Measurements from ENCODE around the gene ATG7.

Gene ATG7, protein sequence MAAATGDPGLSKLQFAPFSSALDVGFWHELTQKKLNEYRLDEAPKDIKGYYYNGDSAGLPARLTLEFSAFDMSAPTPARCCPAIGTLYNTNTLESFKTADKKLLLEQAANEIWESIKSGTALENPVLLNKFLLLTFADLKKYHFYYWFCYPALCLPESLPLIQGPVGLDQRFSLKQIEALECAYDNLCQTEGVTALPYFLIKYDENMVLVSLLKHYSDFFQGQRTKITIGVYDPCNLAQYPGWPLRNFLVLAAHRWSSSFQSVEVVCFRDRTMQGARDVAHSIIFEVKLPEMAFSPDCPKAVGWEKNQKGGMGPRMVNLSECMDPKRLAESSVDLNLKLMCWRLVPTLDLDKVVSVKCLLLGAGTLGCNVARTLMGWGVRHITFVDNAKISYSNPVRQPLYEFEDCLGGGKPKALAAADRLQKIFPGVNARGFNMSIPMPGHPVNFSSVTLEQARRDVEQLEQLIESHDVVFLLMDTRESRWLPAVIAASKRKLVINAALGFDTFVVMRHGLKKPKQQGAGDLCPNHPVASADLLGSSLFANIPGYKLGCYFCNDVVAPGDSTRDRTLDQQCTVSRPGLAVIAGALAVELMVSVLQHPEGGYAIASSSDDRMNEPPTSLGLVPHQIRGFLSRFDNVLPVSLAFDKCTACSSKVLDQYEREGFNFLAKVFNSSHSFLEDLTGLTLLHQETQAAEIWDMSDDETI

DNA sequence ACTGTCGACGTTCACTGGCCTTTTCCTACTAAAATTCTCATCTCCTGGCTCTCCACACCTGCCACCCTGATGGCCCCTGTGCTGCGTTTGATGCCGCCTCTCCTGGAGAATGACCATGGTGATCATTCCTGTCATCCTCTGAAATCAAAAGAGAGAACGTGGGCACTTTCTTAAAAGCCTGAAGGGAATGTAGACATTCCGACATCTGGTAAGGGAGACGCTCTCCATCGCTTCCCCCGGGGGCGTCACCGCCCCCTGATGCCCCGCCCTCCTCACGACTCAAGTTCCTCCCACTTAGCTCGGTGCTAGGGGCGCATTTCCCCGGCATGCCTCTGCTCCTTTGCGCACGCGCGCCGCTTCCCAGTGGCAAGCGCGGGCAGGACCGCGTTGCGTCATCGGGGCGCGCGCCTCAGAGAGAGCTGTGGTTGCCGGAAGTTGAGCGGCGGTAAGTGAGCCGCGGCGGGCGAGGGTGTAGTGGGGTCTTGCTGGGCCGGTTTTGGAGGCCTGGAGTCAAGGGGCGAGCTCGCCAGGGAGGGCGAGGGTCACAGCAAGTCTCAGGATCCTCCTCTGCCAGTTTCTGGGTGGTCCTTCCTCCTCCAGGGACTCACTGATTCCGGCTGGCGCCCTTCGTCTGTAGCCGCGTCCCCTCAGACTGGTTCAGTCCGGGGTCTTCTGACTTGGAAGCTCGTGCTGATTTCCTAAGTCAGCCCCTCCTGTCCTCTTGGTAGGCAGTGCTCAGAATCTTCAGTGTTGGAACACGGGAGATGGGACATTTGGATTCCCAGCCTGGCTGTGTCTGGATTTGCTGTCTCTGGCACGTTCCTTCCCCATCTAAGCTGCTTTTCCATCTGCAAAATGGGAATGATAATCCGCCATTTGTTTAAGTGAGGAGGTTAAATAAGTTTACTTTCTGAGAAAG lies at the start of gene ATG7:
TSS of gene ATG7 (plus strand) at position 412 of the 919 bp plus-strand sequence. CDS start 26,299 bp downstream, outside the sequence.
- ATAC-seq (peak; percentile 98), DNase-seq (peak; percentile 98)

DNA sequence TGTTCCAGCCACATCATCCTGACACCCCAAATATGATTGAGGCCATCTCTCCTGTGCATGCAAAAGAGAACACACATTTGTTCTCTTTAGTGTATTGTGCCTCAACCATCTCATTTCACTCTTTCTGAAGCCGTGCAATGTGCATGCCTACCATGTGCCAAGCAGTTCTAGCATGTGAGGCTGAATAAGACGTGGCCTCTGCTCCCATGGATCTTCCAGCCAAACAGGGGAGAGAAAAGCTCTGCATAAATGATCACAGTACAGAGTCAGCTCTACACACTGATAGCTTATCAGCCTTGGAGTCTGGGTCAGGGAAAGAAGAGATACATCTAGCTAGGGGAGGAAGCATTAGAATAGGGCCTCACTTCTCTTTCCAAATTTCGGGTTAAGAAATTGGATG lies 48.2 kb upstream of the ATG7 start:
- DNase-seq (no peak), ATAC-seq (no peak)

- ATAC-seq (no peak), DNase-seq (no peak)
These were observed 47.3 kb upstream of the ATG7 start for GRCh38 chr3:11224870-11225229.

DNA sequence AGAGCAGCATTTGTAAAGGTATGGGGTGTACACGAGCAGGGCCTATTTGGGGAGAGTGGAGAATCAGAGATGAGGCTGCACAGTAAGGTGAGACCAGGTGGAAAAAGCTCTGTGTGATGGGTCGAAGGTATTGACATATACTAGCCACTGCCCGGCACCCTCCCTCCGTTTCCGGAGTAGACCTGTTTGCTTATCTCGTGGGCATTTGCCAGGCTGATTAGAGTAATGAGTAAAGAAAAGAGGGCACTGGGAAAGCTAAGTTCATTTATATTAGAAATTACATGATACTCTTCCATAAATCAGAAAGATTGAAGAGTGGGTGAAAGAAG lies 46.2 kb upstream of the ATG7 start:
- ATAC-seq (no peak), DNase-seq (no peak)

GRCh38 chr3:11228041-11228440 lies 44.2 kb upstream of the ATG7 start:
- DNase-seq, result no peak
- ATAC-seq, result no peak

DNA sequence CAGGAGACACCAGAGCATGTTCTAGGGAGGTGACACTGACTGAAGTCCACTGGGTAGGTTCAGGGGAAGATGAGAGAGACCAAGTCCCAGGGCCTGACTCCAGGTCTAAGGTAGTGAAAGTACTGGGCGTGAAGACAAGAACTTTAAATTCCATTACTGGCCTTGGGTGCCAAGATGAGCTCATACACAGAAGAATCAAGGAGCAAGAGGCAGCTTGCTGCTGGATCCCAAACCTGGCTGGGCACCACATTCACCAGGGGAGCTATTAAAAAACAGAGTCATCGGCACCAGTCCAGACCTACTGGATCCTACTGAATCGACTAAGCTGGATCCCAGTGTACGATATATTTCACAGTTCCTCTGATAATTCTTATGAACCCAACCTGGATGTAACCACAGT lies 42.1 kb upstream of the ATG7 start:
- DNase-seq (no peak), ATAC-seq (no peak)

DNA sequence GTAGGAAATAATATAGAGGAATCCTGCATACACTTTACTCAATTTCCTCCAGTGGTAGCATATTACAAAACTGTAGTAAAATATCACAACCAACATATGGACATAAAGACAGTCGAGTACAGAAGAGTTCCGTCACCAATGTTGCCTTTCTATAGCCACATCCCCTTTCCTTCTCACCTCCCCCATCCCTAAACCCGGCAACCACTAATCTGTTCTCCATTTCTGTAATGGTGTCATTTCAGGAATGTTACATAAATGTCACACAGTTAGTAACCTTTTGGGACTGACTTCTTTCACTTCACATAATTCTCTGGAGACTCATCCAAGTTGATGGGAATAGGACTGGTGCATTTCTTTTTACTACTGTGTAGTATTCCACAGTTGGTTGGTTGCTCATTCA lies 41.4 kb upstream of the ATG7 start:
- ATAC-seq, result no peak
- DNase-seq, result no peak

GRCh38 chr3:11235385-11235784 lies 36.8 kb upstream of the ATG7 start:
- ATAC-seq, result no peak
- DNase-seq, result no peak

GRCh38 chr3:11236588-11237461 lies 35.4 kb upstream of the ATG7 start:
- DNase-seq, result peak; percentile 90
- no peak for ATAC-seq

DNA sequence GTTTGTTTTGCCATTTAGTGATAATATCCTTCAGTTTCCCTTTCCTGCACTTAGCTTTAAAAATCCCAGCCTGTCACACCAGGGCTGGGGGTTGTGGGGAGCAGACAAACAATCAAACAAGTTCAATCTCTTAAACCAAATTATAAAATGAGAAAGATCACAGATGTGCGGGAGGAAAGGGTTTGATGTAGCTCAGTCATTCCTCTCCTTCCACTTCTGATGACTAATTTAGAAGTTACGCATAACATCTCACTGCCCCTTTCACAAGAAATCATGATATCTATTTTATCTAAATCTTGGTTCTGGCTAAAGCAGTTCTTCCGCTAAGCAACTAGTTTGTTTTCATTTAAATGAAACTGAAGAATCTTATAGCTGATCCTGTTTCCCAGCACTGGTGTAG lies 34.1 kb upstream of the ATG7 start:
- DNase-seq, result peak; percentile 20
- ATAC-seq, result peak; percentile 49

GRCh38 chr3:11238880-11239279 lies 33.3 kb upstream of the ATG7 start:
- peak; percentile 67 for ATAC-seq

DNA sequence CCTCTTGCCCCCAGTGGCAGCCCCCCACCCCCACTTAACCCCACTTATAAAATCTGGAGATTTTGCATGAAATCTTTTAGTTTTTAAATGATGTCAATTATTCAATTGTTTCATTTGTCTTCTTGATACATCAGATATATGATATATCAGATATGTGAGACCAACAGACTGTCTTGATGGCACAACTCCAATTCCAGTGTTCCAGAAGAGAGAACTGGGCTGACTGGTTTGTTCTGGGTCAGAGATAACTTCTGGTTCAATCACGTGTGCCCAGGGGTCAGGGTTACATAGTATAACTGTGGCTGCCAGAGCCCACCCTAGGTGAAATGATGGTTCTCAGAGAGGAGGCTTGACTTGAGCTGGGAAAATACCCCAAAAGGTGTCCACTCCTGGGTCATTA lies 32.4 kb upstream of the ATG7 start:
- DNase-seq (no peak), ATAC-seq (no peak)

More at GRCh38 chr3:11238880-11239279, 33.3 kb upstream of the ATG7 start:
- DNase-seq, result no peak

DNA sequence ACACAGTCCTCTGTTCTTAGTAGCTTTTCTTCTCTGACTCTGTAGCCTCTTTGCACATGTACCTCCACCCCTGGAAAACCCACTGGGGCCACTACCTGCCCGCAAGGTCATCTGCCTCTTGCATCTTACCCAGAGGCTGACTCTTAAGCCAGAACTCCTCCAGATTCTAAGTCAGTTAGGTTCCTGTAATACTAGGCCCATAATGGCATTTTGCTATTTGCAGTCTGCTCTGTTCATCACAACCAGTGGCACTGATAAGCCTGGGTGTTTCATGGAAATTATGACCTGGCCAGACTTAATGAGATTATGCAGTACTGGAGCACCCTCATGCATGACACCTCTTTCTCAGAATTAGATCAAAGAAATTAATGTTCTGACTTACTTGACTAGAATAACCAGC lies 31.7 kb upstream of the ATG7 start:
- DNase-seq, result peak; percentile 62
- peak; percentile 76 for ATAC-seq

DNA sequence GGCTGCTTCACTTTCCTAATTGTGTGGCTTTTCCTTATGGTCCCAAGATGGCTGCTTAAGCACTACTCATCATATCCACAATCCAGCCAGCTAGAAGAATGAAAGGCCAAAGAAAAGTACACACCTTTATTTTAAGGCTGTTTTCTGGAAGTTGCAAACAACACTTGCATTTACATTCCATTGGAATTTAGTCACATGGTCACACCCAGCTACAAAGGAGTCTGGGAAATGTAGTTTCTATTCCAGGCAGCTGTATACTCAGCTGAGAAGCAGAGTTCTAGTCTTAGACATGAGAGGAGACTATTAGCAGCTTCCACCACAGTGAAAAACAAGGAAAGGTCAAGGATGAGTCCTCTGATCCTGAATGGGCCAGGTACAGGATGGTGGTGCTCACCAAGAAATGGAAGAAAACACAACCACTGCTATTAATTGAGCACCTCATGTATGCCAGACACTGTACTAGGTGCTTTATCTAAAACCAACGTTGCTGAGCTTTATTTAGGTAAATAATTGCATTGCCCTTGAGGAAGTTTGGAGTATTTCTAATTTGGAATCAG lies 28.0 kb upstream of the ATG7 start:
- DNase-seq (no peak), ATAC-seq (no peak)

- ATAC-seq (no peak), DNase-seq (no peak)
These were observed 26.9 kb upstream of the ATG7 start for GRCh38 chr3:11245276-11245675.

GRCh38 chr3:11245827-11246662 lies 26.2 kb upstream of the ATG7 start:
- no peak for DNase-seq
- ATAC-seq, result peak; percentile 34

DNA sequence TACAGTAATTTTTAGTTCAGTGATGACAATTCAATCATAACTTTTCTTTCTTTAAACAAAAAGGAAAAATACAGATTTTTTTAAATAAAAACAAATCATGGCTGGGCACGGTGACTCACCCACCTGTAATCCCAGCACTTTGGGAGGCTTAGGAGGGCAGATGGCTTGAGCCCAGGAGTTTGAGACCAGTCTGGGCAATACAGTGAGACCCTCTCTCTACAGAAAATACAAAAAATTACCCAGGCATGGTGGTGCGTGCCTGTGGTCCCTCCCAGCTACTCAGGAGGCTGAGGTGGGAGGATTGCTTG lies 25.6 kb upstream of the ATG7 start:
- DNase-seq (no peak), ATAC-seq (no peak)

DNA sequence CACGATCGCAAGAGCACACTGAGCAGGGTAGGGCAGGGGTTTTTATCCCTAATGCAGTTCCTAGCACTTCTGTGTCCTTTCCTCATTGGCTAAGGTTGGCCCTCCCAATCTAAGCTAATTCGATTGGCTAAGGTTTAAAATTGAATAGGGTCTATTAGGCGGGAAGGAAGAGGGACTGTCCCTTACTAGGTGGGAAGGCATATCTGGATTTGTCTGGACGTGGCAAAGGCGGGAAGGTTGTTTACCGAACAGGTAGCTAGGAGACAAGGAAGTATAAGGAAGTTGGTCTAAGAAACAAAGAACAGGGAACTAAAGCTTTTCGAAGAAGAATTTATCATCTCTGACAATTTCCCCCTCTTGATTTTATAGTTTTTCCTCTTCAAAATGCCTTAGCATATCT lies 24.8 kb upstream of the ATG7 start:
- no peak for DNase-seq
- ATAC-seq, result no peak

- ATAC-seq (no peak), DNase-seq (no peak)
These were observed 23.6 kb upstream of the ATG7 start for GRCh38 chr3:11248596-11248995.

DNA sequence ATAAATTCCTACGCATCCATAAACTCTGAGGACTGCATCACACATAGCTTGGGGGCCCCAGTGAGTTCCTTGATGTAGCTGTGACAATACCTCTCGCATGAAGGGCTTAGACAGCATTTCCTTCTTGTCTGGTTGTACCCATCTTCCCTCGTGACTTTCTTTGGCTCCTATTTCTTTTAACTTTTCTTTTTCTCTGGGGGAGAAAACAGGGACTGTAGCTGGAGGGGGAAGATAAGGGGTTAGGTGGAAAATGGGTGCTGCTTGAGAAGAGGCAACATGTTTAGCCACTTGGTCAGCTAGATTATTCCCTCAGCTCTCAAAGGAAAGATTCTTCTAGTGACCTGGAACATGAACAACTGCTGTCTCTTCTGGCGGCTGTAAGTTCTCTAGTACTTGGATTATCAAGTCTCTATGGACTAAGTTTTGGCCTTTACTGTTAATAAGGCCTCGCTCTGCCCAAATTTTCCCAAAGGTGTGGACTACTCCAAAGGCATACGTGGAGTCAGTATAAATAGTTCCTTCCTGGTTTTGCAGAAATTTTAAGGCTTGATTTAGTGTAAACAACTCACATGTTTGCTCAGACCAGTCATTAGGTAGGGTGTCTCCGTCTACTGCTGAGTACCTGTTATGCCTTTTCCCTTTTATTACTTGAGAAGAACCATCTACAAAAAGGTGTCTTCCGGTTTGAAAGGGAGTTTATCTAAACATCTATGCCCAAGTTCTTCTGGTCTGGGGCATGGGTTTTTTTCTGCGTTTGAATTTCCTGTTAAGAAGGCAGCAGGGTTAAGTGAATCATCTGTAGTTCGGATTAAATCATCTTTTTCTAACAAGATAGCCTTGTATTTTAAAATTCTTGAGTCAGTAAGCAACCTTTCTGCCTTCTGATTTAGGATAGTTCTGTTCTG lies 21.0 kb upstream of the ATG7 start:
- DNase-seq, result no peak
- no peak for ATAC-seq
